Lung (tissue), 12 donors: ENCODE measurements around the gene KCNH3. TPM values are rescaled to one million over a fixed set of nuclear protein-coding genes. Genes with fewer than 3 reads are reported as not detected.

ENCODE experiments used
- ATAC-seq: fragments of 200-7000 bp; cut with Tn5 transposase; one replicate; pipeline ENCODE4 v1.9.1; 2020; ENCODE audit warnings: moderate number of reproducible peaks; ENCODE audit not compliant: insufficient read depth, low FRiP score
- DNase-seq, 3 donors: peaks; one replicate each; pipeline ENCODE4 v3.0.0-alpha.2; 2013 to 2017
- H3K27ac ChIP-seq, 2 donors: one replicate each; pipeline ENCODE4 v1.5.1; 2013; ENCODE audit warnings: mild to moderate bottlenecking in 2 of 2, moderate library complexity in 2 of 2, control low read depth in 1 of 2, inconsistent platforms in 1 of 2, low read depth in 1 of 2, low read length in 1 of 2
- H3K27me3 ChIP-seq, 3 donors: one replicate each; pipeline ENCODE4 v1.5.1; 2013; ENCODE audit warnings: low read length in 2 of 3; ENCODE audit not compliant: control insufficient read depth in 3 of 3, insufficient read depth in 3 of 3
- H3K36me3 ChIP-seq, 4 donors: one replicate each; pipeline ENCODE4 v1.5.1; 2013; ENCODE audit warnings: low read length in 4 of 4, mild to moderate bottlenecking in 1 of 4, moderate library complexity in 1 of 4; ENCODE audit not compliant: control insufficient read depth in 4 of 4, insufficient read depth in 4 of 4
- H3K4me1 ChIP-seq, 5 donors: one replicate each; pipeline ENCODE4 v1.5.1; 2013; ENCODE audit warnings: low read length in 5 of 5, mild to moderate bottlenecking in 2 of 5, moderate library complexity in 1 of 5; ENCODE audit not compliant: control insufficient read depth in 5 of 5, insufficient read depth in 5 of 5
- H3K4me3 ChIP-seq: one replicate; pipeline ENCODE4 v1.5.1; 2013; ENCODE audit warnings: mild to moderate bottlenecking, control low read depth, moderate library complexity
- H3K9ac ChIP-seq, 2 donors: one replicate each; pipeline ENCODE4 v1.5.1; 2013; ENCODE audit warnings: low read length in 2 of 2, control low read depth in 1 of 2; ENCODE audit not compliant: insufficient read depth in 1 of 2
- H3K9me3 ChIP-seq, 4 donors: one replicate each; pipeline ENCODE4 v1.5.1; 2013; ENCODE audit warnings: low read length in 3 of 4, mild to moderate bottlenecking in 1 of 4, moderate library complexity in 1 of 4; ENCODE audit not compliant: control insufficient read depth in 4 of 4, insufficient read depth in 3 of 4
- CTCF ChIP-seq: IDR thresholded peaks from 2 replicates; pipeline ENCODE4 v1.5.1; 2012; ENCODE audit warnings: mild to moderate bottlenecking; ENCODE audit errors: control extremely low read depth, extremely low read depth
- WGBS, 2 donors: extraction: QIAGEN DNeasy Blood & Tissue Kit; methylation state at CpG; one replicate each; pipeline ENCODE4 v1.1.7; 2013; 5-methylcytosine and 5-hydroxymethylcytosine counted together
- polyA plus RNA-seq, 2 donors: library from polyadenylated mRNA; stranded (reverse); fragments of 200-250 nt; gene quantifications; one replicate each; pipeline ENCODE4 v1.2.1, GENCODE V29; 2013
- total RNA-seq, 2 donors: library from RNA; depleted of rRNA in 1 of 2; stranded (reverse); fragments of >200 nt in 1 of 2; gene quantifications; one replicate each; pipeline ENCODE4 v1.2.1, GENCODE V29; 2014 to 2021
- donor health status: control.
- donor health status: control.
- donor health status: Bipolar disorder and iron deficiency.
- donor health status: healthy.
- donor health status: DM: yes; HTN: yes; CAD: no.

The KCNH3 gene
- total and polyA plus RNA-seq, 4 donors, result 1.1 to 7.1 (median 1.6) TPM

GRCh38 chr12:49542592-49543160 lies 3.8 kb downstream of the KCNH3 start:
- WGBS, 2 donors, result 95 to 96% methylated on average over 15 of the region's 15 CpGs
- Histone ChIP-seq H3K36me3 (no peaks in the 10 kb centered on the region), H3K27me3 (peaks cover 0 to 60% (median 36%) of the 10 kb centered on the region in 3 donors), H3K9ac (no peak overlapping the region), H3K27ac (no peak overlapping the region), H3K9me3 (no peaks in the 10 kb centered on the region), H3K4me1 (peaks cover 0 to 17% (median 0%) of the 10 kb centered on the region in 5 donors), H3K4me3 (no peak overlapping the region)
- TF ChIP-seq CTCF, result no peak
- DNase-seq (no peak), ATAC-seq (no peak)

- no peak for TF ChIP-seq CTCF
- Histone ChIP-seq H3K9ac (no peak overlapping the region), H3K27me3 (peaks cover 0 to 61% (median 32%) of the 10 kb centered on the region in 3 donors), H3K27ac (no peak overlapping the region), H3K36me3 (no peaks in the 10 kb centered on the region), H3K4me1 (peaks cover 0 to 11% (median 0%) of the 10 kb centered on the region in 5 donors), H3K9me3 (no peaks in the 10 kb centered on the region), H3K4me3 (no peak overlapping the region)
- 63 to 68% methylated on average over 20 of the region's 20 CpGs for WGBS, 2 donors
- DNase-seq (no peak), ATAC-seq (no peak)
Observed at GRCh38 chr12:49543221-49543913, 4.5 kb downstream of the KCNH3 start.

GRCh38 chr12:49543914-49544815 lies 5.3 kb downstream of the KCNH3 start:
- H3K9ac ChIP-seq, result no peak overlapping the region
- ATAC-seq (no peak), DNase-seq (no peak)
- no peak for TF ChIP-seq CTCF
- H3K27me3 ChIP-seq, result peaks cover 0 to 59% (median 32%) of the 10 kb centered on the region in 3 donors
- no peak overlapping the region for H3K4me3 ChIP-seq
- peaks cover 0 to 18% (median 7%) of the 10 kb centered on the region in 5 donors for H3K4me1 ChIP-seq
- no peaks in the 10 kb centered on the region for H3K9me3 ChIP-seq
- H3K27ac ChIP-seq, result no peak overlapping the region
- WGBS, 2 donors, result 35 to 42% methylated on average over 39 of the region's 39 CpGs
- H3K36me3 ChIP-seq, result no peaks in the 10 kb centered on the region
